Urinary bladder (tissue), 4 donors: ENCODE data around the gene AOX1. TPM values are rescaled to one million over a fixed set of nuclear protein-coding genes. Genes with fewer than 3 reads are reported as not detected.
"Not testable (repeated sequence)": the region's sequence is repeated elsewhere in the genome, so short reads cannot be mapped to it uniquely, and the experiment has no call there.

Experiments used
- DNase-seq: peaks from one replicate; pipeline ENCODE4 v3.0.0-alpha.2; 2015; ENCODE audit errors: extremely low spot score
- H3K27ac ChIP-seq: one replicate; pipeline ENCODE4 v1.5.1; 2013; ENCODE audit warnings: low read depth, mild to moderate bottlenecking, moderate library complexity
- H3K36me3 ChIP-seq: one replicate; pipeline ENCODE4 v1.6.1; 2013; ENCODE audit warnings: mild to moderate bottlenecking, moderate library complexity; ENCODE audit not compliant: insufficient read depth
- H3K4me1 ChIP-seq: one replicate; pipeline ENCODE4 v1.6.1; 2013; ENCODE audit warnings: mild to moderate bottlenecking, moderate library complexity; ENCODE audit not compliant: insufficient read depth
- H3K4me3 ChIP-seq: one replicate; pipeline ENCODE4 v1.5.1; 2013; ENCODE audit warnings: low read depth, low read length
- WGBS: extraction: QIAGEN DNeasy Blood & Tissue Kit; methylation state at CpG from one replicate; pipeline ENCODE4 v1.1.7; 2013; 5-methylcytosine and 5-hydroxymethylcytosine counted together
- polyA plus RNA-seq: library from polyadenylated mRNA; stranded (reverse); fragments of 200-250 nt; gene quantifications from one replicate; pipeline ENCODE4 v1.2.3, GENCODE V29; 2013
- total RNA-seq: library from RNA; depleted of rRNA; stranded (reverse); fragments of >200 nt; gene quantifications from one replicate; pipeline ENCODE4 v1.2.3, GENCODE V29; 2014
- donor health status: healthy with polysubstance abuse.
- donor health status: healthy.

AOX1 gene
- total and polyA plus RNA-seq, 2 donors, result 6.0 to 140 TPM

GRCh38 chr2:200699310-200699709, 113.5 kb downstream of the AOX1 start:
- no peak overlapping the region for H3K4me3 ChIP-seq

GRCh38 chr2:200700856-200701255, 115.0 kb downstream of the AOX1 start:
- Histone ChIP-seq H3K36me3 (no peaks in the 10 kb centered on the region), H3K27ac (no peak overlapping the region), H3K4me1 (no peaks in the 10 kb centered on the region), H3K4me3 (no peak overlapping the region)
- no peak for DNase-seq
- 68% methylated on average over 2 of the region's 2 CpGs for WGBS

More at GRCh38 chr2:200699310-200699709, 113.5 kb downstream of the AOX1 start:
- no peaks in the 10 kb centered on the region for H3K4me1 ChIP-seq
- H3K27ac ChIP-seq, result no peak overlapping the region
- no peaks in the 10 kb centered on the region for H3K36me3 ChIP-seq
- DNase-seq, result no peak
- WGBS, result 0% methylated on average over 1 of the region's 1 CpG

DNA sequence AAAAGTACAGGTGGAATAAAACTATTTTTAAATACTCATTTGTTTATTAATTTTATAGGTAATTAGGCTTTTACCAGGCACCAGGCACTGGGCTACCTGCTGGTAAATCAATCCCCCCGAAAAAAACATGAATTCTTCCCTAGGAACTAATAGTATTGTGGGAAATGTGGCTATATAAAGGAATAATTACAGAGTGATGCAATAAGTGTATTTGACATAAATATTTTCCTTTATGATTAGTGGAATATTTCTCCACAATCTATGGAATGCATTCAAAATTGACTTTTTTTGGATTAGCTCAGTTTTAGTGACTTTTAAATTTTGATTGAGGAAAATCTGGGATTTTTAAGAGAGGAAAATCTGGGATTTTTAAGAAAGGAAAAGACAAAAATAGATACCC, 116.2 kb downstream of the AOX1 start:
- Histone ChIP-seq H3K4me3 (no peak overlapping the region), H3K27ac (no peak overlapping the region), H3K36me3 (no peaks in the 10 kb centered on the region), H3K4me1 (no peaks in the 10 kb centered on the region)
- WGBS, result 80% methylated on average over 1 of the region's 1 CpG
- no peak for DNase-seq

DNA sequence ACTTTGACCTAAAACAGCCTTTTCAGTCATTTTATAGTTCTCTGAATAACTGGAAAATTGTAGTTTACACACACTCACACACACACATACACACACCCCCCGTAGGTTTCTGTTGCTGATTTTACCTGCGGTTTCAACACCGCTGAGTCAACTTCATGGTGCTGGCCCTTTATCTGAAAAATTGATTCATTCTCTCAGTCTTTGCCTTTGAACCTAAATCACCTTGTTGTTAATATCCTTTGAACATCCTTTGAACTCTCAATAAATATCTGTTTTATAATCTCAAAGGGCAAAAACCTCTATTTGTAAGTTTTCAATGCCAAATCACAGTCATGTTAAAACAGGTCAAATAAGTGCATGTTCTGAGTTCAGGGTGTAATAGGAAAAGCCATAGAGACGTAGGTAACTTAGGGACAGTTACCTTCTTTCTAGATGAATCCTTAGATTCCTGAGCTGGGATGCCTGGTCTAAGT, 116.9 kb downstream of the AOX1 start:
- no peak overlapping the region for H3K4me3 ChIP-seq
- H3K4me1 ChIP-seq, result no peaks in the 10 kb centered on the region
- H3K27ac ChIP-seq, result no peak overlapping the region
- no peaks in the 10 kb centered on the region for H3K36me3 ChIP-seq
- DNase-seq, result no peak
- 76% methylated on average over 4 of the region's 4 CpGs for WGBS

- Histone ChIP-seq H3K27ac (no peak overlapping the region), H3K36me3 (no peaks in the 10 kb centered on the region), H3K4me1 (no peaks in the 10 kb centered on the region), H3K4me3 (no peak overlapping the region)
- 43% methylated on average over 6 of the region's 6 CpGs for WGBS
- peak; percentile 43 for DNase-seq
These were observed 117.5 kb downstream of the AOX1 start for GRCh38 chr2:200703127-200703925.

- Histone ChIP-seq H3K27ac (no peak overlapping the region), H3K4me1 (no peaks in the 10 kb centered on the region), H3K36me3 (no peaks in the 10 kb centered on the region), H3K4me3 (no peak overlapping the region)
- WGBS, result 36% methylated on average over 4 of the region's 4 CpGs
- DNase-seq, result no peak
These were observed 118.3 kb downstream of the AOX1 start for GRCh38 chr2:200703926-200704637.

GRCh38 chr2:200705305-200706041, 119.7 kb downstream of the AOX1 start:
- WGBS, result 40% methylated on average over 3 of the region's 3 CpGs
- no peak for DNase-seq
- H3K4me3 ChIP-seq, result no peak overlapping the region

GRCh38 chr2:200708943-200709342, 123.1 kb downstream of the AOX1 start:
- Histone ChIP-seq H3K4me3 (no peak overlapping the region), H3K27ac (no peak overlapping the region), H3K4me1 (no peaks in the 10 kb centered on the region), H3K36me3 (no peaks in the 10 kb centered on the region)
- 76% methylated on average over 1 of the region's 1 CpG for WGBS
- DNase-seq, result no peak

More at GRCh38 chr2:200705305-200706041, 119.7 kb downstream of the AOX1 start:
- Histone ChIP-seq H3K4me1 (no peaks in the 10 kb centered on the region), H3K27ac (no peak overlapping the region), H3K36me3 (no peaks in the 10 kb centered on the region)

DNA sequence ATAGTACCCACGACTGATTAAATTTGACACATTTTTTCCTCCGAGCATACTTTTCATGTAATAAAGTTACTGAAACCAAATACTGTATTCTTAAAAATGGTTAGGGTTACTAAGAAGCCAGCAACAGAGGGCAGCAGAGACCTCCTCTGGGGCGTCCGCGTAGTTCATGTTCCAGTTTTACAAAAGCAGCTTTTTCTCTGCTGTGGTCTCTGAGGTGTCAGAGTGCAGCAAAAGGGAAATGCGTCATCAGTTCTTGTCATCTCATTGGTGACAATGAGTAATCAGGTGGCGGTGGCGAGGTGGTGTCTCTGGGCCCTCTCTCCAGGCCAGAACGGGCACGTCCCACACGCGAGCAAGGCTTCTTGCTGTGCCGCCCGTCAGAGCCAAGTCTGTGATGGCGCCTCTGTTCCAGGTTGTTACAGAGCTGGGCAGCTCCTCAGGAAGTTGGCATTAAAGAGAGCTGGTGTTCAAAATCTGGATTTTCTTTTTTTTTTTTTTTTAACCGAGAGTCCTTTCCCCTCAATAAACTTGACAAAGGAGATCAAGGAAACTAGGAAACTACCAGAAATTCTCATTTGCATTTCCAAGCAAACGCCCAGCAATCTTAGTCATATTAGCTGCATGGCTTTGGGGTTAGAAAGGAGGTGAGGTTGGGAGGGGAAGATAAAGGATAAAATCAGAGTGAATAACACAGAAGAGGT, 127.3 kb downstream of the AOX1 start:
- Histone ChIP-seq H3K36me3 (no peaks in the 10 kb centered on the region), H3K4me3 (peak overlapping the region; percentile 6), H3K4me1 (no peaks in the 10 kb centered on the region), H3K27ac (peak overlapping the region; percentile 76)
- DNase-seq, result peak; percentile 81
- WGBS, result 4% methylated on average over 17 of the region's 17 CpGs

DNA sequence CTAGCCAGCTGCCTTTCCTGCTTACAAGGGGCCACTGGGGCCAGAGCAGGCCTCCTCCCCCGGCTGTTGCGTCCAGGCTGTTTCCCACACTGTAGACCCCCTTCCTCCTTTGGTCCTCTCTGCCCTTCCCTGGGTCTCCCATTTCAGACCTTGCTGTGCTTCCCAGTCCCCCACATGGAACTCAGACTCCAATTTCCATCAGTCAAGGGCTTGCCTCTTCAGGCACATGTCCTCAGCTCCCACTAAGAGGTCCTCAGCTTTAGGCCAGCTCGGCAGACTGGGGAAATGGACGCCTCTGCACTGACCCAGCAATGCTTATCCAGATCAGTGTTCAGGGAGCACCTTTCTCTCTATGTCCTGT, 127.9 kb downstream of the AOX1 start:
- 84% methylated on average over 4 of the region's 4 CpGs for WGBS
- peak overlapping the region; percentile 76 for H3K27ac ChIP-seq
- no peaks in the 10 kb centered on the region for H3K36me3 ChIP-seq
- no peaks in the 10 kb centered on the region for H3K4me1 ChIP-seq
- H3K4me3 ChIP-seq, result no peak overlapping the region
- DNase-seq, result no peak

- not testable (repeated sequence) for H3K27ac ChIP-seq, DNase-seq, H3K4me1 ChIP-seq, H3K4me3 ChIP-seq, H3K36me3 ChIP-seq
- WGBS, result 94% methylated on average over 3 of the region's 3 CpGs
These were observed 129.2 kb downstream of the AOX1 start for GRCh38 chr2:200715014-200715413.

- Histone ChIP-seq H3K4me1 (no peaks in the 10 kb centered on the region), H3K4me3 (no peak overlapping the region), H3K27ac (no peak overlapping the region), H3K36me3 (no peaks in the 10 kb centered on the region)
- 62% methylated on average over 1 of the region's 1 CpG for WGBS
- no peak for DNase-seq
These were observed 130.6 kb downstream of the AOX1 start for GRCh38 chr2:200716386-200716785.
